GM12878 (cell line): ENCODE data around the gene GUCA2A. TPM values are rescaled to one million over a fixed set of nuclear protein-coding genes. Genes with fewer than 3 reads are reported as not detected.

ENCODE experiments used
- ATAC-seq: fragments of 200-7000 bp; cut with Tn5 transposase; 3 replicates; pipeline ENCODE4 v1.9.1; 2020; ENCODE audit warnings: mild to moderate bottlenecking, moderate library complexity
- BruUV-seq: library from RNA; stranded (reverse); fragments of 400-500 nt; replicated peaks from 2 replicates; lab custom pipeline; 2021; lab: Mats Ljungman, UMichigan
- CTCF ChIA-PET: fragments of 300-600 bp; sonication (Branson Sonifier 250); formaldehyde crosslinking; extraction: SDS; loops from one replicate; lab custom pipeline; 2021; ENCODE audit warnings: inconsistent platforms; lab: Yijun Ruan, JAX
- POLR2A ChIA-PET: fragments of 350-600 bp; formaldehyde crosslinking; extraction: SDS; loops from one replicate; lab custom pipeline; 2021; ENCODE audit warnings: inconsistent platforms; lab: Charles Lee
- RAD21 ChIA-PET: fragments of 300-600 bp; sonication (Branson Sonifier 250); formaldehyde crosslinking; loops from one replicate; lab custom pipeline; 2023; ENCODE audit warnings: antibody characterized with exemption; ENCODE audit not compliant: unreplicated experiment; lab: Charles Lee
- SMC1A ChIA-PET: fragments of 300-600 bp; sonication (Branson Sonifier 250); formaldehyde crosslinking; loops from one replicate; lab custom pipeline; 2023; ENCODE audit not compliant: unreplicated experiment, uncharacterized antibody; lab: Charles Lee
- DNase-seq: peaks from one replicate; pipeline ENCODE4 v3.0.0-alpha.2; 2011; ENCODE audit warnings: low read depth, low spot score
- FAIRE-seq: peaks from 3 replicates; lab custom pipeline; 2011; peaks lifted over from hg19 to GRCh38; lab: Jason Lieb, UNC
- H2AFZ ChIP-seq: 2 replicates; pipeline ENCODE4 v1.6.0; 2011; ENCODE audit warnings: low read depth, low read length, control low read depth; ENCODE audit not compliant: control insufficient read depth
- H3K27ac ChIP-seq: 2 replicates; pipeline ENCODE4 v1.5.1; 2011; ENCODE audit warnings: control low read depth; ENCODE audit not compliant: control insufficient read depth, insufficient read depth
- H3K27me3 ChIP-seq, 2 experiments: replicated peaks in 1 of 2; 2 replicates each; pipeline versions ENCODE4 v1.6.0 to v1.6.1; 2011; ENCODE audit warnings: low read length in 1 of 2; ENCODE audit not compliant: control insufficient read depth in 2 of 2, insufficient read depth in 2 of 2
- H3K36me3 ChIP-seq, 2 experiments: 2 replicates each; pipeline ENCODE4 v1.5.1; 2011; ENCODE audit warnings: low read length in 1 of 2; ENCODE audit not compliant: control insufficient read depth in 2 of 2, insufficient read depth in 2 of 2
- H3K4me1 ChIP-seq: 2 replicates; pipeline ENCODE4 v1.6.1; 2011; ENCODE audit warnings: mild to moderate bottlenecking, low read length, moderate library complexity, mixed read lengths; ENCODE audit not compliant: control insufficient read depth, insufficient read depth
- H3K4me2 ChIP-seq: 2 replicates; pipeline ENCODE4 v1.6.0; 2011; ENCODE audit warnings: control low read depth; ENCODE audit not compliant: control insufficient read depth, insufficient read depth
- H3K4me3 ChIP-seq: fragments of 200-600 bp; sonication (generic); 2 replicates; pipeline ENCODE4 v1.5.1; 2016
- H3K79me2 ChIP-seq: 2 replicates; pipeline ENCODE4 v1.6.0; 2011; ENCODE audit warnings: low read length; ENCODE audit not compliant: control insufficient read depth, insufficient read depth
- H3K9ac ChIP-seq: 2 replicates; pipeline ENCODE4 v1.8.0; 2011; ENCODE audit warnings: low read length, control low read depth, mixed read lengths; ENCODE audit not compliant: control insufficient read depth, insufficient read depth
- H3K9me3 ChIP-seq: replicated peaks from 3 replicates; pipeline ENCODE4 v1.5.1; 2011; ENCODE audit warnings: mild to moderate bottlenecking, low read length; ENCODE audit not compliant: control insufficient read depth, insufficient read depth
- H4K20me1 ChIP-seq: 2 replicates; pipeline ENCODE4 v1.6.0; 2011; ENCODE audit not compliant: control insufficient read depth, insufficient read depth
- CTCF ChIP-seq, 3 experiments: IDR thresholded peaks in 2 of 3; conservative IDR thresholded peaks in 1 of 3; 2 replicates each; pipeline ENCODE4 v1.5.1; 2011; ENCODE audit warnings: low read depth in 3 of 3, low read length in 3 of 3, mild to moderate bottlenecking in 3 of 3, control low read depth in 2 of 3, moderate library complexity in 2 of 3, inconsistent platforms in 1 of 3, mixed read lengths in 1 of 3; ENCODE audit not compliant: control insufficient read depth in 2 of 3, insufficient read depth in 1 of 3; ENCODE audit errors: extremely low read depth in 1 of 3
- EP300 ChIP-seq, 2 experiments: fragments of 150-350 bp in 1 of 2; IDR thresholded peaks; 2 replicates each; pipeline ENCODE4 v1.6.1; 2011 to 2012; ENCODE audit warnings: low read depth in 2 of 2, low read length in 2 of 2, borderline replicate concordance in 1 of 2, improper control_type of control experiment in 1 of 2, inconsistent platforms in 1 of 2; ENCODE audit not compliant: control insufficient read depth in 1 of 2
- IKZF2 ChIP-seq, 2 experiments: fragments of 450-650 bp; IDR thresholded peaks; 2 replicates each; pipeline ENCODE4 v1.6.1; 2017; ENCODE audit warnings: mild to moderate bottlenecking in 2 of 2, moderate library complexity in 2 of 2
- KLF5 ChIP-seq: fragments of 450-650 bp; IDR thresholded peaks from 2 replicates; pipeline ENCODE4 v1.6.1; 2014; ENCODE audit warnings: mild to moderate bottlenecking; ENCODE audit not compliant: partially characterized antibody
- MEF2B ChIP-seq: fragments of 450-650 bp; IDR thresholded peaks from 2 replicates; pipeline ENCODE4 v1.6.1; 2018; ENCODE audit warnings: mild to moderate bottlenecking, moderate library complexity; ENCODE audit not compliant: partially characterized antibody, poor library complexity, severe bottlenecking
- PAX5 ChIP-seq: IDR thresholded peaks from 2 replicates; pipeline ENCODE4 v1.6.1; 2011; ENCODE audit warnings: low read depth, low read length, borderline replicate concordance
- PKNOX1 ChIP-seq: fragments of 450-650 bp; IDR thresholded peaks from 2 replicates; pipeline ENCODE4 v1.6.1; 2016; ENCODE audit warnings: mild to moderate bottlenecking
- PRDM15 ChIP-seq: fragments of 450-650 bp; formaldehyde crosslinking; IDR thresholded peaks from 2 replicates; pipeline ENCODE4 v1.4.0; 2020; ENCODE audit warnings: mild to moderate bottlenecking, moderate library complexity
- RCOR1 ChIP-seq: conservative IDR thresholded peaks from 2 replicates; pipeline ENCODE4 v1.6.1; 2012; ENCODE audit warnings: low read depth, low read length, improper control_type of control experiment
- TCF3 ChIP-seq: IDR thresholded peaks from 2 replicates; pipeline ENCODE4 v1.6.1; 2012; ENCODE audit warnings: low read depth, mild to moderate bottlenecking, low read length, borderline replicate concordance; ENCODE audit not compliant: insufficient read depth
- ZBTB4 ChIP-seq: fragments of 450-650 bp; formaldehyde crosslinking; IDR thresholded peaks from 2 replicates; pipeline ENCODE4 v1.4.0; 2022; ENCODE audit warnings: mild to moderate bottlenecking, moderate library complexity
- WGBS: methylation state at CpG from one replicate; pipeline ENCODE4 v1.1.6; 2016; ENCODE audit warnings: low lambda C conversion rate; ENCODE audit not compliant: insufficient replicate concordance, insufficient coverage; ENCODE audit errors: missing lambda C conversion rate; 5-methylcytosine and 5-hydroxymethylcytosine counted together
- in situ Hi-C: fragments of 300-500 bp; cut with MboI; formaldehyde crosslinking; loops from 9 replicates; pipeline ENCODE4 v1.14.3; 2018; ENCODE audit warnings: mixed read lengths
- intact Hi-C: fragments of 100-400 bp; cut with micrococcal nuclease; formaldehyde crosslinking; loops from one replicate; pipeline ENCODE4 v1.14.2; 2022; ENCODE audit not compliant: unreplicated experiment
- polyA plus RNA-seq, 11 experiments: library from polyadenylated mRNA; depleted of rRNA in 4 of 11; unstranded in 6 of 11; stranded (reverse) in 5 of 11; fragments of >200 nt; fragmentation: Nextera tagmentation in 4 of 11; fragmentation: Illumina TruSeq in 1 of 11; extraction: Ambion mirVana in 4 of 11; extraction: Trizol in 1 of 11; gene quantifications; 1 replicate in 1 of 11; 2 replicates in 10 of 11; pipeline versions ENCODE4 v1.2.1 to v1.2.3, GENCODE V29; 2011 to 2016; ENCODE audit warnings: inconsistent platforms in 2 of 11, missing spikeins in 2 of 11, low read depth in 1 of 11
- total RNA-seq, 4 experiments: library from RNA; depleted of rRNA in 3 of 4; stranded (reverse); fragments of >200 nt in 3 of 4; fragmentation: Illumina TruSeq in 1 of 4; extraction: Trizol in 1 of 4; gene quantifications; 2 replicates each; pipeline versions ENCODE4 v1.2.1 to v1.2.3, GENCODE V29; 2013 to 2021

The GUCA2A gene
- total and polyA plus RNA-seq, 10 of the 15 experiments (the other 5 are each of a cell fraction or from before 2014, with no cell fraction given), result not detected

GRCh38 chr1:42192106-42192505 lies 27.6 kb upstream of the GUCA2A start:
- no peaks in the 10 kb centered on the region for H4K20me1 ChIP-seq
- CTCF ChIA-PET, result interaction anchor here (0.9 to 1.3 kb wide), 2 partner anchors 10 to 13 kb away, joined by 4 read pairs; no protein-coding TSS in a partner anchor
- FAIRE-seq (no peak), DNase-seq (no peak), ATAC-seq (no peak)
- no peaks in the 10 kb centered on the region for H3K9me3 ChIP-seq
- no peaks in the 10 kb centered on the region for H3K27me3 ChIP-seq
- POLR2A ChIA-PET, result interaction anchor here (0.6 kb wide), 1 partner anchor 225 kb away, joined by 9 read pairs; no protein-coding TSS in a partner anchor
- H3K4me3 ChIP-seq, result no peak overlapping the region
- no peak overlapping the region for H3K4me2 ChIP-seq
- no peak overlapping the region for H3K9ac ChIP-seq
- BruUV-seq, result no TSS peak
- SMC1A ChIA-PET, result interaction anchor here (1.3 kb wide), 1 partner anchor 18 kb away, joined by 4 read pairs; no protein-coding TSS in a partner anchor
- in situ Hi-C loops, result no loop called here
- RAD21 ChIA-PET, result no interaction called here
- no peaks in the 10 kb centered on the region for H3K79me2 ChIP-seq
- intact Hi-C loops, result loop anchor here (5.0 kb wide), 1 partner anchor 140 kb away; no protein-coding TSS in a partner anchor
- no peaks in the 10 kb centered on the region for H3K4me1 ChIP-seq
- H3K36me3 ChIP-seq, result peaks cover 6 to 20% of the 10 kb centered on the region in 2 experiments
- no peak overlapping the region for H2AFZ ChIP-seq
- 99% methylated on average over 4 of the region's 4 CpGs for WGBS
- no peak overlapping the region for H3K27ac ChIP-seq
- TF ChIP-seq PAX5 (no peak), ZBTB4 (no peak), CTCF (IDR thresholded peaks at IDR 0.05 in 2 of 3, conservative IDR thresholded peaks at IDR 0.05 in 1 of 3; ENCODE audit: control insufficient read depth in 2 of 3, extremely low read depth in 1 of 3, insufficient read depth in 1 of 3, low read depth in 3 of 3, low read length in 3 of 3) (no peak), EP300 (IDR thresholded peaks at IDR 0.05; ENCODE audit: borderline replicate concordance in 1 of 2, control insufficient read depth in 1 of 2, low read depth in 2 of 2, low read length in 2 of 2) (no peak), TCF3 (no peak), PKNOX1 (no peak), MEF2B (no peak), RCOR1 (no peak), PRDM15 (CRISPR knock-in tag) (no peak), KLF5 (no peak), IKZF2 (IDR thresholded peaks at IDR 0.05) (no peak)
